ENCODE results near the gene EPB41L5.
"Not testable (repeated sequence)": the region's sequence is repeated elsewhere in the genome, so short reads cannot be mapped to it uniquely, and the experiment has no call there.

DNA sequence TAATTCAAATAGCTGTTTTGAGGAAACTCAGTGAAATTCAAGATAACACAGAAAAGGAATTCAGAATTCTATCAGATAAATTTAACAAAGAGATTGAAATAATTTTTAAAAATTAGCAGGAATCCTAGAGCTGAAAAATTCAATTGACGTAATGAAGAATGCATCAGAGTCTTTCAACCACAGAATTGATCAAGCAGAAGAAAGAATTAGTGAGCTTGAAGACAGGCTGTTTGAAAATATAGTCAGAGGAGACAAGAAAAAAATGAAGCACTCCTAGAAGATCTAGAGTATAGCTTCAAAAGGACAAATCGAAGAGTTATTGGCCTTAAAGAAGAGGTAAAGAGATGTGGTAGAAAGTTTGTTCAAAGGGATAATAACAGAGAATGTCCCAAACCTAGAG is 122.1 kb downstream of the EPB41L5 start:
- TF ChIP-seq, protein P1, sequence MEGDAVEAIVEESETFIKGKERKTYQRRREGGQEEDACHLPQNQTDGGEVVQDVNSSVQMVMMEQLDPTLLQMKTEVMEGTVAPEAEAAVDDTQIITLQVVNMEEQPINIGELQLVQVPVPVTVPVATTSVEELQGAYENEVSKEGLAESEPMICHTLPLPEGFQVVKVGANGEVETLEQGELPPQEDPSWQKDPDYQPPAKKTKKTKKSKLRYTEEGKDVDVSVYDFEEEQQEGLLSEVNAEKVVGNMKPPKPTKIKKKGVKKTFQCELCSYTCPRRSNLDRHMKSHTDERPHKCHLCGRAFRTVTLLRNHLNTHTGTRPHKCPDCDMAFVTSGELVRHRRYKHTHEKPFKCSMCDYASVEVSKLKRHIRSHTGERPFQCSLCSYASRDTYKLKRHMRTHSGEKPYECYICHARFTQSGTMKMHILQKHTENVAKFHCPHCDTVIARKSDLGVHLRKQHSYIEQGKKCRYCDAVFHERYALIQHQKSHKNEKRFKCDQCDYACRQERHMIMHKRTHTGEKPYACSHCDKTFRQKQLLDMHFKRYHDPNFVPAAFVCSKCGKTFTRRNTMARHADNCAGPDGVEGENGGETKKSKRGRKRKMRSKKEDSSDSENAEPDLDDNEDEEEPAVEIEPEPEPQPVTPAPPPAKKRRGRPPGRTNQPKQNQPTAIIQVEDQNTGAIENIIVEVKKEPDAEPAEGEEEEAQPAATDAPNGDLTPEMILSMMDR (IDR thresholded peaks at IDR 0.05; ENCODE audit: insufficient read depth, low read depth, low read length), result not testable (repeated sequence)
- TF ChIP-seq EZH2 (IDR thresholded peaks at IDR 0.05; ENCODE audit: insufficient read depth, low read length), result not testable (repeated sequence)
